Measurements from ENCODE around the gene SBDS.

GRCh38 chr7:66957595-66958290 lies 37.6 kb downstream of the SBDS start:
- TF ChIP-seq E2F6 (IDR thresholded peaks at IDR 0.05; ENCODE audit: borderline replicate concordance, low read depth) (no peak), KDM1A (IDR thresholded peaks at IDR 0.05; ENCODE audit: low read depth) (no peak), RFX5 (IDR thresholded peaks at IDR 0.05) (no peak), EP300 (IDR thresholded peaks at IDR 0.05) (no peak), JUN (IDR thresholded peaks at IDR 0.05) (no peak)

Measured in A549 (cell line).